ENCODE data around the gene CCNH. TPM values are rescaled to one million over a fixed set of nuclear protein-coding genes. Genes with fewer than 3 reads are reported as not detected.

The CCNH gene
- total RNA-seq, 4 donors from 2014 or later: 33.0 to 98.0 (median 67.6) TPM

GRCh38 chr5:87369431-87369830 is 43.3 kb downstream of the CCNH start:
- intact Hi-C loops (cut with DNase I): no loop called here
- H3K36me3 ChIP-seq: peaks cover 0 to 26% (median 6%) of the 10 kb centered on the region in 4 donors
- TF ChIP-seq POLR2AphosphoS5 (IDR thresholded peaks at IDR 0.05) (no peak), EP300 (IDR thresholded peaks at IDR 0.05) (no peak), POLR2A (IDR thresholded peaks at IDR 0.05; ENCODE audit: low read depth) (no peak), CTCF (IDR thresholded peaks at IDR 0.05) (no peak)
- no peaks in the 10 kb centered on the region for H3K4me1 ChIP-seq
- no peaks in the 10 kb centered on the region for H3K27me3 ChIP-seq
- H3K27ac ChIP-seq (replicated peaks in 1 of 4): no peak overlapping the region
- no peak for DNase-seq (ENCODE audit: extremely low spot score)
- H3K9me3 ChIP-seq: no peaks in the 10 kb centered on the region
- H3K4me3 ChIP-seq: no peak overlapping the region

DNA sequence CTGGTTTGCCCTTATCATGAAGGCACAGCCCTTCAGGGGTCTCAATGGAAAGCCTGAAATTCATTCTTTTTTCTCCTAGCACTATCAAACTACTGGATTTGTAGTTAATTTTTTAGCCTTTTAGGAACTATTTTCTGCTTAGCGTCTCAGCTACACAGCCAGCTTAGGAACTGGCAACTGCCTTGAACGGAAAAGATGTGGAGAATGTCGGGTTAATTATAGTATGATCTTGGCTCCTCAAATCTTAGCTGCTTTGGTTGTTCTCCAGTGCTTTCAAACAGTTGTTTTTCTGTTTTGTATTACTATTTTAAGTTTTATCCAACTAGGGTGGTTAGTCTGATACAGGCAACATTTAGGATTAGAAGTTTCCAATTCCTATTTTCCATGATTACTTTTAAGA is 44.1 kb downstream of the CCNH start:
- no peak overlapping the region for H3K4me3 ChIP-seq
- H3K36me3 ChIP-seq: peaks cover 0 to 30% (median 6%) of the 10 kb centered on the region in 4 donors
- no peak for TF ChIP-seq POLR2A (IDR thresholded peaks at IDR 0.05; ENCODE audit: low read depth)
- TF ChIP-seq CTCF (IDR thresholded peaks at IDR 0.05): no peak
- TF ChIP-seq POLR2AphosphoS5 (IDR thresholded peaks at IDR 0.05): no peak
- no peak for TF ChIP-seq EP300 (IDR thresholded peaks at IDR 0.05)
- H3K27ac ChIP-seq (replicated peaks in 1 of 4): no peak overlapping the region
- no peaks in the 10 kb centered on the region for H3K4me1 ChIP-seq
- no peaks in the 10 kb centered on the region for H3K9me3 ChIP-seq
- 83% methylated on average over 3 of the region's 3 CpGs for WGBS
- intact Hi-C loops (cut with DNase I): no loop called here
- H3K27me3 ChIP-seq: no peaks in the 10 kb centered on the region
- DNase-seq (ENCODE audit: extremely low spot score): no peak

GRCh38 chr5:87367243-87367642 is 45.5 kb downstream of the CCNH start:
- TF ChIP-seq CTCF (IDR thresholded peaks at IDR 0.05) (no peak), POLR2AphosphoS5 (IDR thresholded peaks at IDR 0.05) (no peak), POLR2A (IDR thresholded peaks at IDR 0.05; ENCODE audit: low read depth) (no peak), EP300 (IDR thresholded peaks at IDR 0.05) (no peak)
- H3K4me3 ChIP-seq: no peak overlapping the region
- 100% methylated on average over 2 of the region's 2 CpGs for WGBS
- H3K27me3 ChIP-seq: no peaks in the 10 kb centered on the region
- intact Hi-C loops (cut with DNase I): no loop called here
- peaks cover 0 to 24% (median 2%) of the 10 kb centered on the region in 4 donors for H3K36me3 ChIP-seq
- H3K4me1 ChIP-seq: no peaks in the 10 kb centered on the region
- no peak overlapping the region for H3K27ac ChIP-seq (replicated peaks in 1 of 4)
- no peak for DNase-seq (ENCODE audit: extremely low spot score)
- no peaks in the 10 kb centered on the region for H3K9me3 ChIP-seq

- DNase-seq (ENCODE audit: extremely low spot score): no peak
- H3K27ac ChIP-seq (replicated peaks in 1 of 4): no peak overlapping the region
- no peaks in the 10 kb centered on the region for H3K27me3 ChIP-seq
- no peak overlapping the region for H3K4me3 ChIP-seq
- WGBS: 90% methylated on average over 1 of the region's 1 CpG
- TF ChIP-seq POLR2A (IDR thresholded peaks at IDR 0.05; ENCODE audit: low read depth) (no peak), EP300 (IDR thresholded peaks at IDR 0.05) (no peak), CTCF (IDR thresholded peaks at IDR 0.05) (no peak), POLR2AphosphoS5 (IDR thresholded peaks at IDR 0.05) (no peak)
- H3K36me3 ChIP-seq: peaks cover 0 to 25% (median 8%) of the 10 kb centered on the region in 4 donors
- H3K4me1 ChIP-seq: peaks cover 0 to 4% (median 0%) of the 10 kb centered on the region in 4 donors
- H3K9me3 ChIP-seq: no peaks in the 10 kb centered on the region
- intact Hi-C loops (cut with DNase I): no loop called here
Observed at GRCh38 chr5:87361536-87362213, 51.1 kb downstream of the CCNH start.

GRCh38 chr5:87361031-87361445 is 51.7 kb downstream of the CCNH start:
- Histone ChIP-seq H3K9me3 (no peaks in the 10 kb centered on the region), H3K4me1 (peaks cover 0 to 4% (median 0%) of the 10 kb centered on the region in 4 donors), H3K36me3 (peaks cover 0 to 27% (median 10%) of the 10 kb centered on the region in 4 donors), H3K27me3 (no peaks in the 10 kb centered on the region), H3K27ac (replicated peaks in 1 of 4) (no peak overlapping the region), H3K4me3 (no peak overlapping the region)
- WGBS: 70% methylated on average over 2 of the region's 2 CpGs
- no peak for TF ChIP-seq POLR2A (IDR thresholded peaks at IDR 0.05; ENCODE audit: low read depth)
- DNase-seq (ENCODE audit: extremely low spot score): no peak
- intact Hi-C loops (cut with DNase I): no loop called here
